DND-41 (cell line): ENCODE measurements around the gene PCDH1.

ENCODE experiments used
- ATAC-seq: fragments of 200-7000 bp; cut with Tn5 transposase; 3 replicates; pipeline ENCODE4 v1.9.1; 2021; ENCODE audit warnings: low read depth; ENCODE audit not compliant: insufficient read depth
- DNase-seq: peaks from one replicate; pipeline ENCODE4 v3.0.0-alpha.2; 2020
- H2AFZ ChIP-seq: 2 replicates; pipeline ENCODE4 v1.6.0; 2012; ENCODE audit warnings: low read depth, low read length
- H3K27ac ChIP-seq: 2 replicates; pipeline ENCODE4 v1.5.1; 2012; ENCODE audit warnings: low read length, inconsistent platforms
- H3K27me3 ChIP-seq: fragments of 200-600 bp; sonication (generic); 2 replicates; pipeline ENCODE4 v1.6.0; 2012; ENCODE audit warnings: low read length, mild to moderate bottlenecking, inconsistent platforms; ENCODE audit not compliant: insufficient read depth, poor library complexity
- H3K36me3 ChIP-seq: 2 replicates; pipeline ENCODE4 v1.5.1; 2012; ENCODE audit warnings: low read length, inconsistent platforms; ENCODE audit not compliant: insufficient read depth
- H3K4me1 ChIP-seq: 2 replicates; pipeline ENCODE4 v1.5.1; 2012; ENCODE audit warnings: mild to moderate bottlenecking, low read length; ENCODE audit not compliant: insufficient read depth
- H3K4me2 ChIP-seq: 2 replicates; pipeline ENCODE4 v1.6.0; 2012; ENCODE audit warnings: mild to moderate bottlenecking, moderate library complexity, low read length, inconsistent platforms; ENCODE audit not compliant: insufficient read depth
- H3K4me3 ChIP-seq, 2 experiments: fragments of 200-600 bp in 1 of 2; shearing (Covaris generic) in 1 of 2; 2 replicates each; pipeline ENCODE4 v1.5.1; 2012 to 2016; ENCODE audit warnings: inconsistent platforms in 2 of 2, low read length in 2 of 2, mild to moderate bottlenecking in 2 of 2, low read depth in 1 of 2, moderate library complexity in 1 of 2
- H3K79me2 ChIP-seq: 2 replicates; pipeline ENCODE4 v1.6.0; 2012; ENCODE audit warnings: low read length, inconsistent platforms; ENCODE audit not compliant: insufficient read depth
- H3K9ac ChIP-seq: 2 replicates; pipeline ENCODE4 v1.6.0; 2012; ENCODE audit warnings: low read depth, mild to moderate bottlenecking, inconsistent platforms, low read length, moderate library complexity
- H3K9me3 ChIP-seq: 2 replicates; pipeline ENCODE4 v1.5.1; 2012; ENCODE audit warnings: low read length, moderate library complexity, mild to moderate bottlenecking, inconsistent platforms; ENCODE audit not compliant: insufficient read depth, severe bottlenecking
- H4K20me1 ChIP-seq: 2 replicates; pipeline ENCODE4 v1.6.0; 2012; ENCODE audit warnings: low read length; ENCODE audit not compliant: insufficient read depth
- EZH2 ChIP-seq: IDR thresholded peaks from 3 replicates; pipeline ENCODE4 v1.6.1; 2012; ENCODE audit warnings: borderline replicate concordance, low read depth, mild to moderate bottlenecking, moderate library complexity, low read length, inconsistent platforms; ENCODE audit not compliant: severe bottlenecking
- TF ChIP-seq, protein P1 (sequence below): IDR thresholded peaks from 2 replicates; pipeline ENCODE4 v1.5.1; 2012; ENCODE audit warnings: borderline replicate concordance, low read length, moderate library complexity, mild to moderate bottlenecking; ENCODE audit not compliant: poor library complexity, severe bottlenecking; ENCODE audit errors: extremely low read depth

PCDH1 gene

DNA sequence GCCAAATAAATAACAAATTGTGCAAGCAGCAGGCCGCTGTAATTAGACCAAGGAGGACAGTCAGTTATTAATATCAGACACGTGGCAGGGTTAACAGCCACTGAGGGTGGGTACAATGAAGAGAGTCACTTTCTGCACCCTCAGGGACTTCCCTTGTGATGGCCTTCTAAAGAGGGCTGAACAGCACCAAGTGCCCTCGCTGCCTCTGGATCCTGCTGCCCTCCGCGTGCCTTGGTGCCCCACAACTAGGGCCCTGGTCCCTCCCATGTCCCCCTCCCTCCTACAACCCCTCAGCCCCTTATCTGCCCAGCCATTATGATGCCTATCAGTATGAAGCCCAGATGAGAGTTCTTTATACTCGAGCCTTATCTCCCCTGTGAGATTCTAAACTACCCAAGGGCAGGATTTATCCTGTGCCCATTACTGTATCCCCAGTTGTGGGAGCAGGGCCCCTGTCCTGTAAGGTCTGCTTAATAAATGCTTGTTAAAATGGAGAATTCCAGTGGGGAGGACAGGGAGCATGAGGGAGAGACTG, 37.3 kb downstream of the PCDH1 start:
- Histone ChIP-seq H4K20me1 (no peaks in the 10 kb centered on the region), H3K4me3 (no peak overlapping the region), H3K79me2 (no peaks in the 10 kb centered on the region), H2AFZ (no peak overlapping the region), H3K4me1 (no peaks in the 10 kb centered on the region), H3K36me3 (no peaks in the 10 kb centered on the region), H3K27ac (no peak overlapping the region), H3K4me2 (no peak overlapping the region), H3K9ac (no peak overlapping the region), H3K9me3 (no peaks in the 10 kb centered on the region), H3K27me3 (peaks cover 3% of the 10 kb centered on the region)
- no peak for DNase-seq
- no peak for ATAC-seq
- TF ChIP-seq EZH2 = no peak
- TF ChIP-seq, protein P1, sequence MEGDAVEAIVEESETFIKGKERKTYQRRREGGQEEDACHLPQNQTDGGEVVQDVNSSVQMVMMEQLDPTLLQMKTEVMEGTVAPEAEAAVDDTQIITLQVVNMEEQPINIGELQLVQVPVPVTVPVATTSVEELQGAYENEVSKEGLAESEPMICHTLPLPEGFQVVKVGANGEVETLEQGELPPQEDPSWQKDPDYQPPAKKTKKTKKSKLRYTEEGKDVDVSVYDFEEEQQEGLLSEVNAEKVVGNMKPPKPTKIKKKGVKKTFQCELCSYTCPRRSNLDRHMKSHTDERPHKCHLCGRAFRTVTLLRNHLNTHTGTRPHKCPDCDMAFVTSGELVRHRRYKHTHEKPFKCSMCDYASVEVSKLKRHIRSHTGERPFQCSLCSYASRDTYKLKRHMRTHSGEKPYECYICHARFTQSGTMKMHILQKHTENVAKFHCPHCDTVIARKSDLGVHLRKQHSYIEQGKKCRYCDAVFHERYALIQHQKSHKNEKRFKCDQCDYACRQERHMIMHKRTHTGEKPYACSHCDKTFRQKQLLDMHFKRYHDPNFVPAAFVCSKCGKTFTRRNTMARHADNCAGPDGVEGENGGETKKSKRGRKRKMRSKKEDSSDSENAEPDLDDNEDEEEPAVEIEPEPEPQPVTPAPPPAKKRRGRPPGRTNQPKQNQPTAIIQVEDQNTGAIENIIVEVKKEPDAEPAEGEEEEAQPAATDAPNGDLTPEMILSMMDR = no peak

DNA sequence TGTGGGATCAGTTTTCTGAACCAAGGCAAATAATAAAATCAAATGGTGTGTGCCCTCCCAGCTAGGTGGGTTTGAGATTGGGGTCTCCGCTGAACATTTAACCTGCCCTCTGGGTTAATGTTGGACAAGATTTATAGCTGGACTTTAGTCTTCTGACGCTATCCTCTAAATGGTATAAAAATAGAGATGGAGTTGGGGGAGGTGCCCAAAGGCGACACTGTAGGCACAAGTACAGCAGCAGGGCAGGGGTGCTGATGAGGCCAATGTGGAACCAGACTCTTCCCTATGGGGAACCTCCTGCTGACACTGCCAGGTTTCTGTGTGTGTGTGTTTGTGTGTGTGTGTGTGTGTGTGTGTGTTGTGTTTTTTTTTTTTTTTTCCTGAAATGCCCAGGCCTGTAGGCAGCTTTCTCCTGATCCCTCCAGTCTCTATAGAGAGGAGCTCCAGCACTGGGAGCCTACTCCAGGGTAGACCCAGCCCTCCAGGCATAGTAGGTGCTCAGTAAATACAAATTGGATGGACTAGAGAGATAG, 37.9 kb downstream of the PCDH1 start:
- no peaks in the 10 kb centered on the region for H3K36me3 ChIP-seq
- H3K4me2 ChIP-seq = no peak overlapping the region
- H3K9me3 ChIP-seq = no peaks in the 10 kb centered on the region
- H3K4me1 ChIP-seq = no peaks in the 10 kb centered on the region
- ATAC-seq (no peak), DNase-seq (no peak)
- TF ChIP-seq, protein P1 = no peak
- no peak for TF ChIP-seq EZH2
- no peak overlapping the region for H3K9ac ChIP-seq
- no peak overlapping the region for H2AFZ ChIP-seq
- no peaks in the 10 kb centered on the region for H3K79me2 ChIP-seq
- H3K27me3 ChIP-seq = peaks cover 3% of the 10 kb centered on the region
- H4K20me1 ChIP-seq = no peaks in the 10 kb centered on the region
- no peak overlapping the region for H3K27ac ChIP-seq
- H3K4me3 ChIP-seq = no peak overlapping the region

DNA sequence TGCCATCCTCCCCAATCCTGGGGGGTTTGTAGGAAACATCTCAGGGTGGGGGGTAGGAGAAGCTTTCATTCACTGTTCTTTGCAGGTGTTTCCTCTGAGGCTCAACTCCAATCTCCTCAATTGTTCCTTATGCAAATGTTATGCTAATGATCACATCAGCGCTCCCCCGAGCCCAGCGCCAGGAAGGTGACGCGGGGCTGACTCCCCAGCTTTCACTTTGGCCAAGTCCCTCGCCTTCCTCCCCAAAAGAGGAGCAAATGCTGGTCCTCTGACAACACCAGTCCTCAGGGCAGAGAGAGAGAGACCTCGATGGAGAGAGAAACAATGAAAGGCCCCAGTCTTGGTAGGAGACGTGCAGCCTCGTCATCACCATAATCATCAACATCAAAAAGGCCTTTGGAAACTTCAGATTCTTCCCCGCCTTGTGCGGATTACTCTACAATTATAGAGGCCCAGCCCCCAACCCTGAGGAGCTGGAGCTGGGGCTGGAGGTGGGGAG, 39.1 kb downstream of the PCDH1 start:
- no peak for DNase-seq
- TF ChIP-seq, protein P1 = no peak
- TF ChIP-seq EZH2 = no peak
- H3K9ac ChIP-seq = no peak overlapping the region
- peaks cover 5% of the 10 kb centered on the region for H3K27me3 ChIP-seq
- no peak overlapping the region for H3K27ac ChIP-seq
- no peak for ATAC-seq
- no peak overlapping the region for H2AFZ ChIP-seq
- no peaks in the 10 kb centered on the region for H3K79me2 ChIP-seq
- no peaks in the 10 kb centered on the region for H3K36me3 ChIP-seq
- H3K4me1 ChIP-seq = no peaks in the 10 kb centered on the region
- H3K4me2 ChIP-seq = no peak overlapping the region
- H3K9me3 ChIP-seq = no peaks in the 10 kb centered on the region
- H3K4me3 ChIP-seq = no peak overlapping the region
- no peaks in the 10 kb centered on the region for H4K20me1 ChIP-seq
